Esophagus mucosa (tissue), 1 donor: Measurements from ENCODE around the gene DCPS. TPM values are rescaled to one million over a fixed set of nuclear protein-coding genes. Genes with fewer than 3 reads are reported as not detected.
A peak's percentile ranks its signal among the peaks of the same experiment; 100 is the strongest.
"Not testable (repeated sequence)": the region's sequence is repeated elsewhere in the genome, so short reads cannot be mapped to it uniquely, and the experiment has no call there.

Experiments used
- ATAC-seq: fragments of 200-7000 bp; cut with Tn5 transposase; one replicate; pipeline ENCODE4 v1.9.1; 2020
- total RNA-seq: library from RNA; stranded (reverse); gene quantifications from one replicate; pipeline ENCODE4 v1.2.4, GENCODE V29; 2023
- donor health status: DM: yes; HTN: yes; CAD: no.

Gene DCPS
- total RNA-seq, 1 donor from 2014 or later: 17.4 TPM

GRCh38 chr11:126362879-126363655 lies 59.2 kb downstream of the DCPS start:
- no peak for ATAC-seq

- no peak for ATAC-seq
Observed at GRCh38 chr11:126363706-126364248, 59.9 kb downstream of the DCPS start.

- ATAC-seq: not testable (repeated sequence)
Observed at GRCh38 chr11:126364735-126365134, 60.9 kb downstream of the DCPS start.

DNA sequence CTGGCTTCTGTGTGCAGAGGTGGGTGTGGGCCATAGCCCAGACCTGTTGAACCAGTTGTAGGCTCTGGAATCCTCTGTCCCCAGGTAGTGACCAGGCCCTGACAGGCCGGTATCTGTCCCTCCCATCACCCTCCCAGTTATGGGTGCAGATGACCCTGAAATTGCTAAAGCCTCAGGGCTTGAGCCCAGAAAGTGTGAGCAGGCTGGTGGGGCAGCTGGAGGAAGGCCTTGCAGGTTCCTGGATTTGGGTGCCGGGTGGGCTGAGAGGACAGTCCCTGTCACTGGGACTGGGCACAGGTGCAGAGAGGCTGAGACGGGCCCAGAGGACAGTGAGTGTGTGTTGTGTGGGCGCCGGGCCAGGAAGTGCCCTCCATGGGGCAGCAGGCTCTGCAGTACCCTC lies 61.6 kb downstream of the DCPS start:
- ATAC-seq: peak; percentile 76

DNA sequence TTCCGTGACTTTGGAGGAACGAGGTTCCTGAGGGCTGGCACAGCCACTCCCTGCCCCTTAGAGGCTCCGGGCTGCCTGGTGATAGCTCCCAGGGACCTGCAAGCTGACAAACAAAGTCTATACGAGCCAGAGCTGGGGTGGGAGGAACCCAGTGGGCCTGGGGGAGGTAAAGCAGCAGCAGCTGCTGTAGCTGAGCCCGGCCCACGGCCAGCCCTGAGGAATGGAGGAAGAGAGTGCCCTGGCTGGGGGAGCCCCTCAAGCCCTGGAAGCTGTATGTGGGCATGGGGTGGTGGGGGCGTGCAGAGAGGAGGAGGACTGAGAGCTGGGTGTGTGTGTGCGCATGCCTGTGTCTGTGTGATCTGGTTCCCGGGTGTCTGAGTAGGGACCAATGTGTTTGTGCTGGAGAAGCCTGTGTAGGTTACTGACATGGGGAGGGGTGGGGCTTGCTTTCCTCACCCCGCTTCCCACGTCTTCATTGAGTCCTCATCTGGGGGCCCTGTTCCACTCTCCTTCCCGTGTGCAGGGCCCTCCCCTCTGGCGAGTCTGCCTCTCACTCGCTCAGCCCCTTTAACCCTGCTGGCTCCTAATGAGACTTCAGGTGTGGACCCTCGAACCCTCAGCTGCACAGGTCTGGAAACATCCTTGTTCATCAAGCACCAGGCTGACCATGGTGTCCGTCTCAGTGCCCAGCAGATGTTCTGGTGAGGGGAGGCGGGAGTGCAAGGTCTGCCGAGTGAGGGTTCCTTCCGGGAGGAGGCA lies 62.4 kb downstream of the DCPS start:
- ATAC-seq: peak; percentile 31

GRCh38 chr11:126366823-126367654 lies 63.2 kb downstream of the DCPS start:
- peak; percentile 86 for ATAC-seq

- ATAC-seq: not testable (repeated sequence)
Observed at GRCh38 chr11:126367806-126368205, 63.9 kb downstream of the DCPS start.

DNA sequence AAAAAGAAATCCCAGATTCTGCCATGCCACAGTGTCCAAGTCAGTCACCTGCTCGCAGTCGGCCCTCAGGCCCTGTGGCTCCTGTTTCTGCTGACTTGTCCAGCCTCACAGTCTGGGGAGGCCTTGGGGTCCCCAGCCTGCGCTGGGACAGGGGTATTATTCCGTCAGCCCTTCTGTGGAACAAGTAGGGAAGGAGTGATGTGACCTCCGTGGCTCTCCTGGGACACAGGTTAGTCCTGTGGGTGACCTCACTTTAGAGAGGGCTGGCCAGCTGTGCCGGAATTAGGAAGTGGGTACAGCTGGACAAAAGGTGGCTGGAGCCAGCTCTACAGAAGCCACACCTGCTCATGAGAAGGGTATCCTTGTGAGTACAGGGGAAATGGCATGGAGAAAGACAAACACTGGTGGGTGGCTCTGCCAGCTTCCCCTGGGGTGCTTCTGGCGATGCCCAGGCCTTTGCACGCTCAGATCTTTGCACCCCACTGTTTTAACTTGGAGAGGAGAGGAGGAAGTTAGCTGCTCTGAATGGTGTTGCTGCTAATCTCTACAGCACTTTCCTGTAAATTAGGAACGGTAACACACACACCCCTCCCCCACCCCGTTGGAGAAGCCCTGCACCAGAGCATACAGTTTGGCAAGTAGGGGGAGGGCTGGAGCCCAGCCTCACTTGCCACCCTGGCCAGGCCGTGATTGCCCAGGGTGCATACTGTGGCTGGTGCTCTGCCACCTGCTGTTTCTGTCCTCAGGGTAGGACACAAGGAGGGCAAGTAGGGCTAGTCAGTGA lies 64.7 kb downstream of the DCPS start:
- ATAC-seq: peak; percentile 29

GRCh38 chr11:126370016-126370415 lies 66.2 kb downstream of the DCPS start:
- ATAC-seq: no peak

DNA sequence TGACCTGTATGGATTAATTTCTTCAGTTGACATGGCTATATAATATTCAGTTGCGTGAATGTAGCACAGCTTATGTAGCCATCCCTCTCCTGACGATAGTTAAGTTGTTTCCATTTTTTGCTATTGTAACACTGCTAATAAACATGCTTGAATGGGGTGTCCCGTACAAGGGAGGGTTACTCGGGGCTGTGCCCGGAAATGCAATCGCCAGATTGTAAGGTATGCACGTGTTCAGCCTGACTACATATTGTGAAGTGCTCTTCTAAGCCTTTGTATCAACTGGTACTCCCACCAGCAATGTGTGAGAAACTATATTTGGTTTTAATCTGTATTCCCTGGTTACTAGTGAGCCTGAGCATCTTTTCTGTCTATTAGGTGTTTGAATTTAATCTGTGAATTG lies 67.7 kb downstream of the DCPS start:
- ATAC-seq: no peak

DNA sequence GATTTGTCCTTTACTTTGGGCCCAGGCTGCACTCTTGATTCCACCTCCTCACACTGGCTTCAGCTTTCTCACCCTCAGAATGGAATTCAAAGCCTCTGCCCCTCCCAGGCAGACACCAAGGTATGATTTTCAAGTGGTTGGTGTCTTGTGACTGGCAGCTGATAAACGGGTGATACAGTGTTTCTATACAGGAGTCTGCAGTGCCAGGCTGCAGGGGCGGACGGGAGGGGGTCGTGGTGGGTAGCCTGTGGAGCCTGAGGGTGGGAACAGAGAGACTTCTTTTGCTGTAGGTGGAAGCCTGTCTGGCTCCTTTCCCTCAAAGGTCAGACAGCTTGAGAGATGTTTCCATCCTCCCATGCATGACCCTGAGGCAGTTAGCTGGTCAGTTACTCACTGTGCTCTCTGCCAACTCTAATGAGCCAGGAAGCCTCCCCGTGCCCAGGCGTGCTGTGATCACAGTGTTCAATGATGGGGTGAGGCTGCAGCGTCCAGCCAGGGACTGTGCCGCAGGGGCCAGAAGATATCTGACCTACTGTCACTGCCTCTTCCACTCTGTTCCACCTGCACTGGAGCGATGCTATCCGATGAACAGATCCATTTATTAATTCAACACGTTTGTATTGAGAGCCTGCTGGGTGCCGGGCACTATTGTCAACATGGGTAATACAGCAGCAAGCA lies 69.7 kb downstream of the DCPS start:
- peak; percentile 87 for ATAC-seq

GRCh38 chr11:126374562-126375300 lies 70.9 kb downstream of the DCPS start:
- peak; percentile 24 for ATAC-seq

- ATAC-seq: peak; percentile 36
Observed at GRCh38 chr11:126375726-126376125, 71.9 kb downstream of the DCPS start.

DNA sequence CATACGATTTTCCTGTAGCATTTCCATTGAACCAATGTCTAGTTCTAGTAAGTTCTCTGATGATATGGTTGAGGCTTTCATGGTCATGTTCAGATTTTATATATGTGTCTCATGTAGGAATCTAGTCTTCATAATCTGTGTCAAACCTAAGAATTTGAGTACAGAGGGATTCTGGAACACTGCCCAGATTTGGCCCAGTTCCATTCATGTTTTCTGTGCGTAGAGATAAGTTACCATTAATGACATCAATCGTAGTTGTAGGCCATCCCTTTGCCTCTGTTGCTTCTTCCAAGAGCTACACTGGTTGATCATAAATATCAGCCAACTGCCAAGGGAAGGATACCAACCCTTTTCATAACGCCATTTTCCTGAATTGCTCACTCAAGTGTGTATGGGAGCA lies 74.9 kb downstream of the DCPS start:
- no peak for ATAC-seq

DNA sequence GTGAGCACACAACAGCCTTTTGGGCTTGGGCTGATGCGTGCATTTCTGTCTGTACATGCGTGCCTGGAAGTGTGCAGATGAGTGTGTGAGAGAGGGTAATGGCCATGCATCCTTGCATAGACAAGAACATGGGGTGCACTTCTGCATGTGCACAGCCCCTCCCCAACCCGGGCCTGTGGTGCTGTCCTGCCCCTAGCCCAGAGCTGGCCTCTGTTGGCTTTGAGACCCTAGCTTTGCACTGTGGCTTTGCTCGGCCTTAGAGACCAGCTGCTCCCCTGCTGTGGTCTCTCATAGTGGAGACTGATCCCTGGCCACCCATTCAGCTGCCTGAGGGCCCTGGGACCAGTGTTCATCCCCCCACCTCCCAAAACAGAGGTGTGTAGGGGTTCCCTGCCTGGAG lies 77.0 kb downstream of the DCPS start:
- no peak for ATAC-seq

- ATAC-seq: not testable (repeated sequence)
Observed at GRCh38 chr11:126381960-126382359, 78.1 kb downstream of the DCPS start.

DNA sequence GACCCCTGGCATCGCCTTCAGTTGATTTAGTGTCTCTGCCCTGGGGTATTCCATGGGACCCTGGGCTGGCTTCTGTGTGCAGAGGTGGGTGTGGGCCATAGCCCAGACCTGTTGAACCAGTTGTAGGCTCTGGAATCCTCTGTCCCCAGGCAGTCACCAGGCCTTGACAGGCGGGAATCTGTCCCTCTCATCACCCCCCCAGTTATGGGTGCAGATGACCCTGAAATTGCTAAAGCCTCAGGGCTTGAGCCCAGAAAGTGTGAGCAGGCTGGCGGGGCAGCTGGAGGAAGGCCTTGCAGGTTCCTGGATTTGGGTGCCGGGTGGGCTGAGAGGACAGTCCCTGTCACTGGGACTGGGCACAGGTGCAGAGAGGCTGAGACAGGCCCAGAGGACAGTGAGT lies 78.8 kb downstream of the DCPS start:
- ATAC-seq: peak; percentile 33

- no peak for ATAC-seq
Observed at GRCh38 chr11:126383339-126384335, 79.8 kb downstream of the DCPS start.

DNA sequence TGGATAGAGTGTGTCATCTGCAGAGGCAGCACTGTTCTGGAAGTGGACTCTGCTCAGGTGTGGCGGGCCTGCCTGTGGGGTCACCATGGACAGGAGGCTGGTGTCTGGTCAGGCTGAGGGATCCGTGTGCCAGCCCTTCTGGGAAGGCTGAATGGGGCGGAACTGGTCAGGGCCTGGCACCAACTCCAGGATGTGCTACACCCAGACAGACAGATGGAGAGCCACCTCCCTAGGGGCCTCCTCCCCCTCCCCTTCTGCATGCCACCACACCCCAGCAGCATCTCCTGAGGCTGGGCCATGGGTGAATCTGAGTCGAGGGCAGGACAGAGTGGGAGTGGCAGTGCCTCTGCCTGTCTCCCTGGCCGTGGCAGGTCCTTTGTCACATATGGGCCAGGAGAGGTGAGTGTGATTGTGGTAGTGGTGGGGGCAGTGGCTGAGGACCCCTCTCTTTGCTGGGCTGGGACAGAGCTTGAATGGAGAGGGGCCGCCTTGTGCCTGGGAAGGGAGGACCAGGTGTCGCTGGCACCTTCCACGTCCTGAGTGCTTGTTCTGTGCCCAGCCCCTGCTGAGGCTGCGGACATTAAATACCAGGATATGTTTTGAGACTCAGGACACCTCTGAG lies 80.7 kb downstream of the DCPS start:
- ATAC-seq: peak; percentile 68
